GM21737 (cell line): ENCODE results near the gene KERA.
"Not testable (repeated sequence)": the region's sequence is repeated elsewhere in the genome, so short reads cannot be mapped to it uniquely, and the experiment has no call there.

Source experiments
- ATAC-seq: cut with Tn5 transposase; IDR thresholded peaks from one replicate; pipeline ENCODE4 v1.9.1; 2021; ENCODE audit warnings: mild to moderate bottlenecking, moderate library complexity; ENCODE audit not compliant: unreplicated experiment

Gene KERA, protein sequence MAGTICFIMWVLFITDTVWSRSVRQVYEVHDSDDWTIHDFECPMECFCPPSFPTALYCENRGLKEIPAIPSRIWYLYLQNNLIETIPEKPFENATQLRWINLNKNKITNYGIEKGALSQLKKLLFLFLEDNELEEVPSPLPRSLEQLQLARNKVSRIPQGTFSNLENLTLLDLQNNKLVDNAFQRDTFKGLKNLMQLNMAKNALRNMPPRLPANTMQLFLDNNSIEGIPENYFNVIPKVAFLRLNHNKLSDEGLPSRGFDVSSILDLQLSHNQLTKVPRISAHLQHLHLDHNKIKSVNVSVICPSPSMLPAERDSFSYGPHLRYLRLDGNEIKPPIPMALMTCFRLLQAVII

GRCh38 chr12:91057368-91058165 is at the start of gene KERA:
TSS of gene KERA (minus strand) at chr12:91058024. CDS start at chr12:91056281, 1,743 bp downstream.
- no peak for ATAC-seq

- ATAC-seq = no peak
Measured at GRCh38 chr12:91106283-91106682, 48.5 kb upstream of the KERA start.

DNA sequence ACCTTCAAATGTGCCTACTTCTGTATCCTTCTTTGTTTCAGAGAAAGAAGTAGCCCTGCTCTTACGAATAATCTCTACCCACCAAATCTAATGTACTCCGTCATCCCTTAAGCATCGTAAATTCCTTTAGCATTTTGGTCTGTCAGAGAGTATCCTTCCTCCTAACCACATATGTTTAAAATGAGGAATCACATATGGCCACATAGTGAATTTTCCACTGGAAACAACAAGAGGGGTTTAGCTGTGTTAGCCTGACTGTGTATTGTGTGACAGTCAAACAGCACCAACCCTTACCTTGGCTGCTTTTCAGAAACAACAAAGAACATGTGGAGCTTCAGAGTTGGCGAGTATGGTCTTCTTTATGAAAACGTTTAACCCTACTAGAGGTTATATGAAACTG is 48.0 kb upstream of the KERA start:
- ATAC-seq = no peak

GRCh38 chr12:91104812-91105466 is 47.1 kb upstream of the KERA start:
- ATAC-seq = peak; percentile 55

GRCh38 chr12:91103624-91104023 is 45.8 kb upstream of the KERA start:
- no peak for ATAC-seq

DNA sequence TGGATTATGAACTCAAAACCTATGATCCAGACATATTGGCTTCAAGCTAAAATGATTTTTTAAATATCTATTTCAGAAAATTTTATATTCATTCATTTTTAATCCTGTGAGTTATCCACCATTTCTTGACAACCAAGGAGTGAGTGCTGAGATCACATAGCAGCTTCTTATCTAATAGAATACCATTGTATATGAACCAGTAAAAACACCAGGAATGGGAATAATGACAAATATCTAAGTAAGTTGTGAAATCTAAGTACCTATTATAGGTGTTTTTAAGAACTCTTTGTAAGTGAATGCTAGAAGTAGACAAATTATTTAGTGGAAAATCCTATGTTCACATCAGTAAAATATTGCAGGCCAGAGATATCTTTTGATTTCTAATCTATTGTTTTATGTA is 45.3 kb upstream of the KERA start:
- no peak for ATAC-seq

GRCh38 chr12:91100906-91101305 is 43.1 kb upstream of the KERA start:
- no peak for ATAC-seq

GRCh38 chr12:91099836-91100235 is 42.0 kb upstream of the KERA start:
- ATAC-seq = no peak

GRCh38 chr12:91099341-91099740 is 41.5 kb upstream of the KERA start:
- no peak for ATAC-seq

DNA sequence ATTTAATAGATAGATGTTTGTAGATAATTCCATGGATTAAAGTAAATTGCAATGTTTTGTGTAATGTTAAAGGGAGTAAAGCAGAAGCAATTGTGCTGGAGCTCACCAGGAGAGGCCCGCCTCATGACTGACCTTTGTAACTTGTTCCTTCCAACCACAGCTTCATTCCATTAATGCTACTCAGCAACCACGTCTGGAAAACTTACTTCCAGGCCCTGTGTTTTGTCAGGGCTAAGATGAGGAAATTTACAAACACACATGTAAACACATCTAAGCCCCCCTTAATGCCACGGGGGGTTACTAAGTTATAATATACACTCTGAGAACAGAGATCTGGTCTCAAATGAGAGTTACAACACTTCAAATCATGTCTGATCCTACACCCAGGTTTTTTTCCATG is 41.1 kb upstream of the KERA start:
- no peak for ATAC-seq

DNA sequence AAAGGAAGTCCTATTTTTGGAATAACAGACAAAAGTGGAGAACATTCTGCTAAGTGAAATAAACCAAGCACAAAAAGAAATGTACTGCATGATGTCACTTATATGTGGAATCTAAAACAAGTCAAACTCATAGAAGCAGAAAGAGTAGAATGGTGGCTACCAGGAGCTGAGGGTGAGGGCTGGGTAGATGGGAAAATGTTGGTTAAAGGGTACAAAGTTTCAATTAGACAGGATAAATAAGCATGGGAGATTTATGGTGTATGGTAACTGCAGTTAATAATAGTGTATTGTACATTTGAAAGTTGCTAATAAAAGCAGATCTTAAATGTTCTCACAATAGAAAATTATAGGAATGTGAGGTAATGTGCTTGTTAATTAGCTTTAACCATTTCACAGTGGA is 40.6 kb upstream of the KERA start:
- ATAC-seq = no peak

GRCh38 chr12:91094957-91095356 is 37.1 kb upstream of the KERA start:
- no peak for ATAC-seq

DNA sequence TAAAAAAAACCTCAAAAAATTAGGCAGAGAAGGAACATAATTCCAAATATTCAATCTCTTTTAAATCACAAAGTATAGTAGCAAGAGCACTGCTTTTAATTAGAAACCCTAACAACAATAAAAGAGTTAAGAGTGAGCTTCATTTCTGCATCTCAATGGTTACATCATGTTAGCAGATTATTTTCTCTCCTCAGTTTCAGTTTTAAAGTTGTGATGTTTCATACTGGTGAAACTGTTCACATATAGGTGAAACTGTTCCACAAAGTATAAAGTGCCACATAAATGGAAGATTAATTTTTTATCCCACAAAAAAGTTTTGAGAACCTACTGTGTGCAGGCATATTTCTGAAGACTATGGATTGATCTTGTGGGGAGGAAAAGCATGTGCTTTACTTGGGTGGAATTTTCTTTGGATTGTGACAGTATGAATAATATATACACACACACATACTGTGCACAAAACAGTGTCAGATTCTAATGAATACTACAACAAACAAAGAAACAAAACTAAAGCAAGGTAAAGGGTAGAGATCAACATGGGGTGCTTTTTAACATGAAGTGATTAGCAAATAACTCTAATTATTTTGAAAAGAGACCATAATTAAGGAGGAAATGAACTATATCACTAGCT is 36.3 kb upstream of the KERA start:
- ATAC-seq = no peak

- no peak for ATAC-seq
Measured at GRCh38 chr12:91093341-91093740, 35.5 kb upstream of the KERA start.

GRCh38 chr12:91091916-91092715 is 34.3 kb upstream of the KERA start:
- ATAC-seq = no peak

GRCh38 chr12:91089953-91090352 is 32.1 kb upstream of the KERA start:
- not testable (repeated sequence) for ATAC-seq

- no peak for ATAC-seq
Measured at GRCh38 chr12:91080041-91080440, 22.2 kb upstream of the KERA start.

GRCh38 chr12:91078501-91078900 is 20.7 kb upstream of the KERA start:
- no peak for ATAC-seq

DNA sequence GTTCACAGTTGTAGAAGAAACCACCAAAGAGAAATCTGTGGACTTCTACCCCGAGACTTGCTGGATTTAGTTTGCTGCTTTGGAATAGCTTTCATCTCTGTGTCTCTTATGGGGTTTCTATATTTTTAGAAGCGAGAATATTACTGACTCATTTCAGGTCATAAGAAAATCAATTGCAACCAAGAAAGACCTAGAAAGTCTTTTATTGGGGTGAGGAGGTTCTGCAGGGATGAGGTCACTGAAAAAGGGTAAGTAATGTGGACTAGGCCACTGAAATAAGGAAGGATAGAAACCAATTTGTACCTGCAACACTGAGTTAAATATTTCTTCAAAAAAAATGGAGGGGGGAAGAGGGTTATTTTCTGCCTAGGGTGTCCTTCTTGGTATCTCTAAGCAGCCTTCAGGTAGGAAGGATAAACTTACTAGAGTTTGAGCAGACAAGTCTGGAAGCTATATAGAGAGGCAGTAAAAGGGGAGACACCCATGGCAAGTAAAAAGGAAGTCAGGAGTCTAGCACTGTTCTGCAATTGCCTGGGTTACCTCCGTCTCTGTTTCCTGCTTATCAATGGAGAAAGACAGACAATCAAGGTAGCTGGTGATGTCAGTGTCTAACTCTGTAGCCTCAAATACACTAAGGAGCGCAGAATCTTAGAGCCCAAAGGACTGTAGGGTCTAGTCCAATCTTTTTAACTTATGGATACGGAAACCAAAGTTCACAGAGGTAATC is 19.6 kb upstream of the KERA start:
- no peak for ATAC-seq

GRCh38 chr12:91074851-91075250 is 17.0 kb upstream of the KERA start:
- no peak for ATAC-seq
